SK-N-SH (cell line): ENCODE results near the gene MGAM2. TPM values are rescaled to one million over a fixed set of nuclear protein-coding genes. Genes with fewer than 3 reads are reported as not detected.

Experiments
- CTCF ChIA-PET: fragments of 300-600, 350-600 bp; formaldehyde crosslinking; extraction: SDS; loops from one replicate; lab custom pipeline; 2021; lab: Yijun Ruan, JAX
- POLR2A ChIA-PET: fragments of 350-600 bp; sonication (Branson Sonifier 250); formaldehyde crosslinking; extraction: SDS; loops from one replicate; lab custom pipeline; 2020; ENCODE audit warnings: antibody characterized with exemption, inconsistent platforms; lab: Yijun Ruan, JAX
- DNase-seq: peaks from one replicate; pipeline ENCODE4 v3.0.0; 2012
- H2AFZ ChIP-seq: fragments of 200-600 bp; sonication (generic); 2 replicates; pipeline ENCODE4 v1.8.1; 2016; ENCODE audit warnings: antibody characterized with exemption, mild to moderate bottlenecking, low read depth
- H3F3A ChIP-seq: fragments of 200-600 bp; sonication (generic); replicated peaks from 2 replicates; pipeline ENCODE3; 2016; ENCODE audit warnings: antibody characterized with exemption, mild to moderate bottlenecking; ENCODE audit not compliant: insufficient read depth
- H3K27ac ChIP-seq, 2 experiments: fragments of 200-500 bp in 1 of 2; fragments of 200-600 bp in 1 of 2; sonication (Bioruptor generic) in 1 of 2; sonication (generic), shearing (Covaris generic) in 1 of 2; 2 replicates each; pipeline versions ENCODE4 v1.5.1 to v1.6.1; 2014 to 2016; ENCODE audit warnings: low read depth in 2 of 2, inconsistent platforms in 1 of 2, low read length in 1 of 2, mild to moderate bottlenecking in 1 of 2, mixed read lengths in 1 of 2
- H3K27me3 ChIP-seq: fragments of 200-600 bp; sonication (generic), shearing (Covaris generic); 2 replicates; pipeline ENCODE4 v1.6.1; 2016; ENCODE audit warnings: mixed run types; ENCODE audit not compliant: insufficient read depth
- H3K36me3 ChIP-seq, 2 experiments: fragments of 200-500 bp in 1 of 2; fragments of 200-600 bp in 1 of 2; sonication (Bioruptor generic) in 1 of 2; sonication (generic) in 1 of 2; replicated peaks in 1 of 2; 2 replicates each; pipeline versions ENCODE3 to v1.5.1; 2014 to 2016; ENCODE audit warnings: low read length in 1 of 2, mild to moderate bottlenecking in 1 of 2; ENCODE audit not compliant: insufficient read depth in 2 of 2, control insufficient read depth in 1 of 2
- H3K4me1 ChIP-seq, 2 experiments: fragments of 200-500 bp in 1 of 2; fragments of 200-600 bp in 1 of 2; sonication (Bioruptor generic) in 1 of 2; sonication (generic), shearing (Covaris generic) in 1 of 2; 2 replicates each; pipeline versions ENCODE4 v1.5.1 to v1.6.1; 2014 to 2016; ENCODE audit warnings: low read depth in 1 of 2, low read length in 1 of 2, mixed run types in 1 of 2; ENCODE audit not compliant: insufficient read depth in 2 of 2, control insufficient read depth in 1 of 2
- H3K4me2 ChIP-seq: fragments of 200-600 bp; sonication (generic), shearing (Covaris generic); 2 replicates; pipeline ENCODE4 v1.6.1; 2017; ENCODE audit warnings: mixed run types
- H3K4me3 ChIP-seq, 2 experiments: fragments of 200-500 bp in 1 of 2; fragments of 200-600 bp in 1 of 2; sonication (Bioruptor generic) in 1 of 2; sonication (generic), shearing (Covaris generic) in 1 of 2; 2 replicates each; pipeline versions ENCODE4 v1.5.1 to v1.8.1; 2014 to 2016; ENCODE audit warnings: low read depth in 2 of 2, inconsistent platforms in 1 of 2, low read length in 1 of 2, mild to moderate bottlenecking in 1 of 2, mixed read lengths in 1 of 2, moderate library complexity in 1 of 2
- H3K79me2 ChIP-seq: fragments of 200-600 bp; sonication (generic); 2 replicates; pipeline ENCODE4 v1.8.1; 2017; ENCODE audit warnings: mild to moderate bottlenecking; ENCODE audit not compliant: insufficient read depth
- H3K9ac ChIP-seq: fragments of 200-600 bp; sonication (generic); 2 replicates; pipeline ENCODE4 v1.6.1; 2017; ENCODE audit warnings: mixed run types
- H3K9me2 ChIP-seq: fragments of 200-600 bp; sonication (generic); 2 replicates; pipeline ENCODE4 v1.6.1; 2017; ENCODE audit warnings: mixed run types
- H3K9me3 ChIP-seq: fragments of 200-600 bp; sonication (generic); 2 replicates; pipeline ENCODE4 v1.6.1; 2017; ENCODE audit warnings: mixed run types, mild to moderate bottlenecking, moderate library complexity
- H4K20me1 ChIP-seq: fragments of 200-600 bp; sonication (generic); 2 replicates; pipeline ENCODE4 v1.6.1; 2017; ENCODE audit warnings: mild to moderate bottlenecking, mixed run types; ENCODE audit not compliant: insufficient read depth
- ELF1 ChIP-seq: IDR thresholded peaks from 2 replicates; pipeline ENCODE4 v1.4.0; 2012
- EP300 ChIP-seq, 2 experiments: IDR thresholded peaks; 2 replicates each; pipeline versions ENCODE4 v1.4.0 to v1.6.1; 2012; ENCODE audit warnings: borderline replicate concordance in 1 of 2, low read depth in 1 of 2, low read length in 1 of 2
- EZH2phosphoT487 ChIP-seq: fragments of 200-600 bp; sonication (generic); IDR thresholded peaks from 2 replicates; pipeline ENCODE4 v1.6.1; 2017; ENCODE audit warnings: low read depth, mixed run types, mild to moderate bottlenecking, antibody characterized with exemption, moderate library complexity, borderline replicate concordance
- FOSL2 ChIP-seq: IDR thresholded peaks from 2 replicates; pipeline ENCODE4 v1.4.0; 2012; ENCODE audit warnings: low read depth, mild to moderate bottlenecking, moderate library complexity, borderline replicate concordance
- FOXJ3 ChIP-seq: sonication (generic); formaldehyde crosslinking; IDR thresholded peaks from 2 replicates; pipeline ENCODE4 v1.5.1; 2020; ENCODE audit warnings: mild to moderate bottlenecking, missing genetic modification reagents
- FOXM1 ChIP-seq: IDR thresholded peaks from 2 replicates; pipeline ENCODE4 v1.4.0; 2012; ENCODE audit warnings: low read depth, mild to moderate bottlenecking
- GABPA ChIP-seq: IDR thresholded peaks from 2 replicates; pipeline ENCODE4 v1.4.0; 2012; ENCODE audit warnings: low read depth, mild to moderate bottlenecking
- MEF2A ChIP-seq: IDR thresholded peaks from 2 replicates; pipeline ENCODE4 v1.4.0; 2012; ENCODE audit warnings: low read depth, borderline replicate concordance
- MXI1 ChIP-seq: IDR thresholded peaks from 2 replicates; pipeline ENCODE4 v1.6.1; 2012; ENCODE audit warnings: mild to moderate bottlenecking, low read depth, low read length, improper control_type of control experiment
- POLR2AphosphoS5 ChIP-seq: IDR thresholded peaks from 2 replicates; pipeline ENCODE4 v1.6.1; 2012; ENCODE audit warnings: low read depth, low read length
- RAD21 ChIP-seq: IDR thresholded peaks from 2 replicates; pipeline ENCODE4 v1.6.1; 2012; ENCODE audit warnings: mild to moderate bottlenecking, low read length
- RFX5 ChIP-seq: IDR thresholded peaks from 2 replicates; pipeline ENCODE4 v1.6.1; 2012; ENCODE audit warnings: mild to moderate bottlenecking, improper control_type of control experiment, low read length
- RXRA ChIP-seq: IDR thresholded peaks from 2 replicates; pipeline ENCODE4 v1.4.0; 2012; ENCODE audit warnings: low read depth, mild to moderate bottlenecking, borderline replicate concordance
- SIN3A ChIP-seq: IDR thresholded peaks from 2 replicates; pipeline ENCODE4 v1.6.1; 2012; ENCODE audit warnings: low read depth, mild to moderate bottlenecking, low read length, moderate library complexity, borderline replicate concordance
- TAF1 ChIP-seq: IDR thresholded peaks from 2 replicates; pipeline ENCODE4 v1.6.1; 2012; ENCODE audit warnings: low read depth, mild to moderate bottlenecking, low read length, moderate library complexity, borderline replicate concordance
- TCF12 ChIP-seq: IDR thresholded peaks from 2 replicates; pipeline ENCODE4 v1.4.0; 2012
- WGBS: methylation state at CpG from one replicate; pipeline ENCODE4 v1.1.6; 2017; ENCODE audit warnings: low lambda C conversion rate; 5-methylcytosine and 5-hydroxymethylcytosine counted together
- polyA plus RNA-seq, 3 experiments: library from polyadenylated mRNA; depleted of rRNA; stranded (reverse); fragments of >200 nt; gene quantifications; 2 replicates each; pipeline ENCODE4 v1.2.3, GENCODE V29; 2012
- TF ChIP-seq, protein P1 (sequence below): IDR thresholded peaks from 2 replicates; pipeline ENCODE4 v1.4.0; 2012; ENCODE audit warnings: low read depth, borderline replicate concordance
- TF ChIP-seq, protein P2 (sequence below): fragments of 200-600 bp; sonication (generic); IDR thresholded peaks from 2 replicates; pipeline ENCODE4 v1.6.1; 2017; ENCODE audit warnings: antibody characterized with exemption, mild to moderate bottlenecking, moderate library complexity
- TF ChIP-seq, protein P3 (sequence below): fragments of 150-350 bp; IDR thresholded peaks from 2 replicates; pipeline ENCODE4 v1.6.1; 2017; ENCODE audit warnings: antibody characterized with exemption, low read length, low read depth, borderline replicate concordance
- TF ChIP-seq, protein P4 (sequence below): IDR thresholded peaks from 2 replicates; pipeline ENCODE4 v1.4.0; 2012; ENCODE audit warnings: low read depth, borderline replicate concordance
- TF ChIP-seq, protein P5 (sequence below): fragments of 150-350 bp; IDR thresholded peaks from 2 replicates; pipeline ENCODE4 v1.6.1; 2016; ENCODE audit warnings: mild to moderate bottlenecking, low read depth, low read length

Gene MGAM2
- polyA plus RNA-seq, 1 of the 3 experiments (the other 2 are of a cell fraction): not detected

DNA sequence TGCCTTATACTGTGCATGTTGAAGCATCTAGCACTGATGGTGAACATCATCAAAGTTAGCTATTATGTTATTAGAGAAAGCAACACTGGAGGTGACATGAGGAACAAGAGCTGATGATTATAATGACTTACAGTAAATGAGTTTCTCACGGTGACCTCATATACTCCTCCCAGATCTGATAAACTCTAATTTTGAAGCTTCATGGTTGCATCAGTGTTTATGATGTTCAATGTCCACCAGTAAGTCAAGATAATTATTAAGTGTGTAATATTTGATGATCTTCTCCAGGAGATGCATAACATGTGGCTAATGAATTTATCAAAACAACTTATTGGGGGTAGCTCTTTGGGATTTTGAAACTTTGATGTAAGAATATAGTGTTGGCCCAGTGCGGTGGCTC, 27.5 kb downstream of the MGAM2 start:
- Histone ChIP-seq H3K9me2 (no peaks in the 10 kb centered on the region), H2AFZ (no peak overlapping the region)
- POLR2A ChIA-PET: no interaction called here
- TF ChIP-seq GABPA: no peak
- TF ChIP-seq RAD21: no peak
- no peak for TF ChIP-seq RFX5
- no peak for TF ChIP-seq POLR2AphosphoS5
- TF ChIP-seq, protein P1, sequence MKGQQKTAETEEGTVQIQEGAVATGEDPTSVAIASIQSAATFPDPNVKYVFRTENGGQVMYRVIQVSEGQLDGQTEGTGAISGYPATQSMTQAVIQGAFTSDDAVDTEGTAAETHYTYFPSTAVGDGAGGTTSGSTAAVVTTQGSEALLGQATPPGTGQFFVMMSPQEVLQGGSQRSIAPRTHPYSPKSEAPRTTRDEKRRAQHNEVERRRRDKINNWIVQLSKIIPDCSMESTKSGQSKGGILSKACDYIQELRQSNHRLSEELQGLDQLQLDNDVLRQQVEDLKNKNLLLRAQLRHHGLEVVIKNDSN: no peak
- TF ChIP-seq TCF12: no peak
- TF ChIP-seq ELF1: no peak
- TF ChIP-seq EZH2phosphoT487: no peak
- TF ChIP-seq EP300 (IDR thresholded peaks at IDR 0.05; ENCODE audit: borderline replicate concordance in 1 of 2, low read depth in 1 of 2, low read length in 1 of 2): no peak
- TF ChIP-seq, protein P2, sequence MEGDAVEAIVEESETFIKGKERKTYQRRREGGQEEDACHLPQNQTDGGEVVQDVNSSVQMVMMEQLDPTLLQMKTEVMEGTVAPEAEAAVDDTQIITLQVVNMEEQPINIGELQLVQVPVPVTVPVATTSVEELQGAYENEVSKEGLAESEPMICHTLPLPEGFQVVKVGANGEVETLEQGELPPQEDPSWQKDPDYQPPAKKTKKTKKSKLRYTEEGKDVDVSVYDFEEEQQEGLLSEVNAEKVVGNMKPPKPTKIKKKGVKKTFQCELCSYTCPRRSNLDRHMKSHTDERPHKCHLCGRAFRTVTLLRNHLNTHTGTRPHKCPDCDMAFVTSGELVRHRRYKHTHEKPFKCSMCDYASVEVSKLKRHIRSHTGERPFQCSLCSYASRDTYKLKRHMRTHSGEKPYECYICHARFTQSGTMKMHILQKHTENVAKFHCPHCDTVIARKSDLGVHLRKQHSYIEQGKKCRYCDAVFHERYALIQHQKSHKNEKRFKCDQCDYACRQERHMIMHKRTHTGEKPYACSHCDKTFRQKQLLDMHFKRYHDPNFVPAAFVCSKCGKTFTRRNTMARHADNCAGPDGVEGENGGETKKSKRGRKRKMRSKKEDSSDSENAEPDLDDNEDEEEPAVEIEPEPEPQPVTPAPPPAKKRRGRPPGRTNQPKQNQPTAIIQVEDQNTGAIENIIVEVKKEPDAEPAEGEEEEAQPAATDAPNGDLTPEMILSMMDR: no peak
- no peak for TF ChIP-seq FOSL2
- TF ChIP-seq SIN3A: no peak
- TF ChIP-seq, all 33 proteins: peak for 0
- Histone ChIP-seq H3F3A (no peaks in the 10 kb centered on the region), H4K20me1 (no peaks in the 10 kb centered on the region), H3K36me3 (no peaks in the 10 kb centered on the region), H3K9me3 (no peaks in the 10 kb centered on the region), H3K27ac (no peak overlapping the region), H3K9ac (no peak overlapping the region), H3K79me2 (no peaks in the 10 kb centered on the region), H3K4me2 (no peak overlapping the region), H3K4me3 (no peak overlapping the region), H3K4me1 (no peaks in the 10 kb centered on the region), H3K27me3 (peaks cover 12% of the 10 kb centered on the region; the same call in 1 of the 2 replicates)
- WGBS: 25% methylated on average over 2 of the region's 2 CpGs
- CTCF ChIA-PET: interaction anchor here (1.2 to 2.0 kb wide), 2 partner anchors 14 to 494 kb away, joined by 3 to 7 read pairs; no protein-coding TSS in a partner anchor
- no peak for DNase-seq

DNA sequence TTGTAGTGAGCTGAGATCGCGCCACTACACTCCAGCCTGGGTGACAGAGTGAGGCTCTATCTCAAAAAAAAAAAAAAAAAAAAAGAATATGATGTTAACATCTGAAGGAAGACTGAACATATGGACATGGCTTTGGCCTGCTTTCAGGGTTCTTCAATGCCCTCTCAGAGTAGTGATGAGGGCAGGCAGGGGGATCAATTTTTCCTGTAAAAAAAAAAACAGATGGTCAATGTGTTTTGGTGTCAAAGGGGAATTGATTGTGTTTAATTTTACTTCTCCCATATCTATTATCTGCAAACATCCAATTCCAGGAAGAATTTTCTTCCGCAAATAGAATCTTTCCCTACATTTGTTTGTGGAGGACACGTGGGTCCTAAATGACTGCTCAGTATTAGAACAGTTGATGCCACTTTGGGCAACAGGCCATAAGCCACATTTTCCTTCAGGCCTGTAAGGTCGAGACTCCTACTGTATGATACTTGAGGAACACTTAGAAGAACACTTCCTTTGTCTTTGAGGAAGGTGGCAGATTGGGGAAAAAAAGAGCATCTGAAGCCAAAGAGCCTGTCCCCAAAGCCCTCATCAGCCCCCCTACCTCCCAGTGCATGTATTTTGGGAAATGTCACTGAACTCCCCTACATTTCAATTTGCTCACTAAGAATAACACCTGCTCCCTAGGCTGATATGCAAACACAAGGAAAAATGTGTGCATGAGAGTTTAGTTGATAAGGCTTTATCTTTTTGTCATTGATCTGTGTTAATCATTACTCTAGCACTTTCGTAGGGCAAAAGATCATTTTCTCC, 28.3 kb downstream of the MGAM2 start:
- Histone ChIP-seq H3K9me2 (no peaks in the 10 kb centered on the region), H3K9me3 (no peaks in the 10 kb centered on the region), H3K4me1 (no peaks in the 10 kb centered on the region), H3K27me3 (peaks cover 17% of the 10 kb centered on the region; the same call in 1 of the 2 replicates), H3K4me2 (no peak overlapping the region), H3K4me3 (no peak overlapping the region), H2AFZ (no peak overlapping the region), H3K9ac (no peak overlapping the region), H3F3A (no peaks in the 10 kb centered on the region), H3K36me3 (no peaks in the 10 kb centered on the region), H3K79me2 (no peaks in the 10 kb centered on the region), H3K27ac (no peak overlapping the region), H4K20me1 (no peaks in the 10 kb centered on the region)
- ChIA-PET POLR2A (no interaction called here), CTCF (interaction anchor here (1.2 to 2.0 kb wide), 3 partner anchors 13 to 493 kb away, joined by 3 to 7 read pairs (median 6); no protein-coding TSS in a partner anchor)
- WGBS: 31% methylated on average over 6 of the region's 6 CpGs
- DNase-seq: no peak
- TF ChIP-seq, protein P3, sequence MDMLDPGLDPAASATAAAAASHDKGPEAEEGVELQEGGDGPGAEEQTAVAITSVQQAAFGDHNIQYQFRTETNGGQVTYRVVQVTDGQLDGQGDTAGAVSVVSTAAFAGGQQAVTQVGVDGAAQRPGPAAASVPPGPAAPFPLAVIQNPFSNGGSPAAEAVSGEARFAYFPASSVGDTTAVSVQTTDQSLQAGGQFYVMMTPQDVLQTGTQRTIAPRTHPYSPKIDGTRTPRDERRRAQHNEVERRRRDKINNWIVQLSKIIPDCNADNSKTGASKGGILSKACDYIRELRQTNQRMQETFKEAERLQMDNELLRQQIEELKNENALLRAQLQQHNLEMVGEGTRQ: no peak
- TF ChIP-seq FOXJ3 (no peak), MXI1 (no peak), RXRA (no peak), EZH2phosphoT487 (no peak), FOXM1 (no peak), TAF1 (no peak), MEF2A (no peak)
- TF ChIP-seq, protein P4, sequence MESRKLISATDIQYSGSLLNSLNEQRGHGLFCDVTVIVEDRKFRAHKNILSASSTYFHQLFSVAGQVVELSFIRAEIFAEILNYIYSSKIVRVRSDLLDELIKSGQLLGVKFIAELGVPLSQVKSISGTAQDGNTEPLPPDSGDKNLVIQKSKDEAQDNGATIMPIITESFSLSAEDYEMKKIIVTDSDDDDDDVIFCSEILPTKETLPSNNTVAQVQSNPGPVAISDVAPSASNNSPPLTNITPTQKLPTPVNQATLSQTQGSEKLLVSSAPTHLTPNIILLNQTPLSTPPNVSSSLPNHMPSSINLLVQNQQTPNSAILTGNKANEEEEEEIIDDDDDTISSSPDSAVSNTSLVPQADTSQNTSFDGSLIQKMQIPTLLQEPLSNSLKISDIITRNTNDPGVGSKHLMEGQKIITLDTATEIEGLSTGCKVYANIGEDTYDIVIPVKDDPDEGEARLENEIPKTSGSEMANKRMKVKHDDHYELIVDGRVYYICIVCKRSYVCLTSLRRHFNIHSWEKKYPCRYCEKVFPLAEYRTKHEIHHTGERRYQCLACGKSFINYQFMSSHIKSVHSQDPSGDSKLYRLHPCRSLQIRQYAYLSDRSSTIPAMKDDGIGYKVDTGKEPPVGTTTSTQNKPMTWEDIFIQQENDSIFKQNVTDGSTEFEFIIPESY: no peak
- TF ChIP-seq, protein P5, sequence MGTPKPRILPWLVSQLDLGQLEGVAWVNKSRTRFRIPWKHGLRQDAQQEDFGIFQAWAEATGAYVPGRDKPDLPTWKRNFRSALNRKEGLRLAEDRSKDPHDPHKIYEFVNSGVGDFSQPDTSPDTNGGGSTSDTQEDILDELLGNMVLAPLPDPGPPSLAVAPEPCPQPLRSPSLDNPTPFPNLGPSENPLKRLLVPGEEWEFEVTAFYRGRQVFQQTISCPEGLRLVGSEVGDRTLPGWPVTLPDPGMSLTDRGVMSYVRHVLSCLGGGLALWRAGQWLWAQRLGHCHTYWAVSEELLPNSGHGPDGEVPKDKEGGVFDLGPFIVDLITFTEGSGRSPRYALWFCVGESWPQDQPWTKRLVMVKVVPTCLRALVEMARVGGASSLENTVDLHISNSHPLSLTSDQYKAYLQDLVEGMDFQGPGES: no peak
